ENCODE measurements around the gene NOPCHAP1.

DNA sequence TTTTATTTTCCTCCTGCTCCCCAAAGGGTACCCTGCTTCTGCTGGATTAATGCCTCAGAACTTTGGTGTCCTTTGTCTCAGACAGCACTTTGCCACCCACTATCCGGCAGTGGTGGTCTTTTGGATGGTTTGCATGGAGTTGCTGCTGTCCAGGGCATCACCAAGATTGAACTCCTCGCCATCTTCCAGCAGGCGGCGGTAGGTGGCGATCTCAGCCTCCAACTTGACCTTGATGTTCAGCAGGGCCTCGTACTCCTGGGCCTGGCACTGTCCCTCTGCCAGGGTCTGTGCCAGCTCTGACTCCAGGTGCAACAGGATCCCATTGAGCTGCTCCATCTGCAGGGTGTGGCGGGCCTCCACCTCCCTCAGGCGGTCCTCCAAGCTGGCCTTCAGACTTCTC lies 9.4 kb upstream of the NOPCHAP1 start:
- TF ChIP-seq POLR2A (IDR thresholded peaks at IDR 0.05), result no peak
- TF ChIP-seq, protein P1, sequence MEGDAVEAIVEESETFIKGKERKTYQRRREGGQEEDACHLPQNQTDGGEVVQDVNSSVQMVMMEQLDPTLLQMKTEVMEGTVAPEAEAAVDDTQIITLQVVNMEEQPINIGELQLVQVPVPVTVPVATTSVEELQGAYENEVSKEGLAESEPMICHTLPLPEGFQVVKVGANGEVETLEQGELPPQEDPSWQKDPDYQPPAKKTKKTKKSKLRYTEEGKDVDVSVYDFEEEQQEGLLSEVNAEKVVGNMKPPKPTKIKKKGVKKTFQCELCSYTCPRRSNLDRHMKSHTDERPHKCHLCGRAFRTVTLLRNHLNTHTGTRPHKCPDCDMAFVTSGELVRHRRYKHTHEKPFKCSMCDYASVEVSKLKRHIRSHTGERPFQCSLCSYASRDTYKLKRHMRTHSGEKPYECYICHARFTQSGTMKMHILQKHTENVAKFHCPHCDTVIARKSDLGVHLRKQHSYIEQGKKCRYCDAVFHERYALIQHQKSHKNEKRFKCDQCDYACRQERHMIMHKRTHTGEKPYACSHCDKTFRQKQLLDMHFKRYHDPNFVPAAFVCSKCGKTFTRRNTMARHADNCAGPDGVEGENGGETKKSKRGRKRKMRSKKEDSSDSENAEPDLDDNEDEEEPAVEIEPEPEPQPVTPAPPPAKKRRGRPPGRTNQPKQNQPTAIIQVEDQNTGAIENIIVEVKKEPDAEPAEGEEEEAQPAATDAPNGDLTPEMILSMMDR (IDR thresholded peaks at IDR 0.05), result no peak
